GM19468 (cell line): ENCODE results near the gene HIPK2.

Experiments used
- ATAC-seq: cut with Tn5 transposase; IDR thresholded peaks from one replicate; pipeline ENCODE4 v1.9.1; 2021; ENCODE audit warnings: mild to moderate bottlenecking, moderate library complexity, moderate number of reproducible peaks; ENCODE audit not compliant: unreplicated experiment; ENCODE audit errors: extremely low read depth

The HIPK2 gene

DNA sequence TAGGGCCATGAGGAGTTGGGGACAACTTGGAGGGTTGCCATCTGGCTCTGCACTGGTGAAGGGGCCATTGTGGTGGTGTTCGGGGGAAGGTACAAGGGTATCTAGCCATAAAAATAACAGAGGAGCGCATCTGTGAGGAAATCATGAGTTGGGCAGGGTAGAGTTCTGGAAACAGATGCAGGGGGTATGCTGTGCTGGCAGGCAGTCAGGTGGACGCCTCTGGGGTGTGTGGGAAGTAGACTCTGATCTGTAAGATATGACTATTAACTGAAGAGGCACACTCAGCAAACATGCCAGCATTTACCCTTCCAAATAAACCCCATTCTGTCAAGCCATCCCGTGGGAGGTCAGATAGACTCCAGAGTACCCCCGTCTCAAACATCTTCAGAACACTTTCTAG lies 174.5 kb downstream of the HIPK2 start:
- no peak for ATAC-seq

DNA sequence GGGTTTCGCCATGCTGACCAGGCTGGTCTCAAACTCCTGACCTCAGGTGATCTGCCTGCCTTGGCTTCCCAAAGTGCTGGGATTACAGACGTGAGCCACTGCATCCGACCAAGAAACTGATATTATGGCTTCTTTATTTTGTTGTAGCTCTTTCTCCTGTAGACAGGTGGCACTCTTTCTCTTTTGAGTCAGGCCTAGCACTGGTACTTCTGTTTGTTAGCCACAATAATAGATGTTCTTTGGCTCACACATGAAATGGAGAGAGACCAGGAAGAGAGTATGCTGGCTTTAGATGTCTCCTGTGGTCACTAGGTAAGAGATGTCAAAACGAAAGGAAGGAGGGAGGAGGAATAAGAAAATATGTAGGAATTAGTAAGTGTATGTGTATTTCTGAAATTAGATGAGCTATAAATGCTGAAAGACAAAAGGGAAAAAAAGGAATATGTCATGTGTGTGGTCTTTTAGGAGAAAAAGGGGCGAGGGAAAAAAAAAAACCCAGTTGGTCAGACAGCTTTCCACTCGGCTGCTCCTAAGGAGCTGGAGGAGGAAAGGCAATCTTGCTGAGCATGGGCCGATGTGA lies 175.6 kb downstream of the HIPK2 start:
- no peak for ATAC-seq

DNA sequence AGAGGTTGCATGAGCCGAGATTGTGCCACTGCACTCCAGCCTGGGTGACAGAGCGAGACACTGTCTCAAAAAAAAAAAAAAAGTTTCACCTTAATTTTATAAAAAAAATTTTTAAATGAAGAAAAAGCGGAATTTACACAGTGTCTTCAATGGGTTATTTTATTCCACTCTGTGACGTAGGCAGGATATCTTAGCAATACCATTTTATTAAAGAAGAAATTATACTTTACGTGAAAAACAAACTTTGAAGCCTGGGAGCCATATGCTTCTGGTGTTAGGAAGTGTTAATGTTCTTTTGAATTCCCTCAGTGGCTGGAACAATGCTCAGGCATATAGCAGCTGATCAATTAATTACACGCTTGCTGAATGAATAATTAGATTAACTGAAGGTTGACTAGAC lies 176.6 kb downstream of the HIPK2 start:
- ATAC-seq: no peak

DNA sequence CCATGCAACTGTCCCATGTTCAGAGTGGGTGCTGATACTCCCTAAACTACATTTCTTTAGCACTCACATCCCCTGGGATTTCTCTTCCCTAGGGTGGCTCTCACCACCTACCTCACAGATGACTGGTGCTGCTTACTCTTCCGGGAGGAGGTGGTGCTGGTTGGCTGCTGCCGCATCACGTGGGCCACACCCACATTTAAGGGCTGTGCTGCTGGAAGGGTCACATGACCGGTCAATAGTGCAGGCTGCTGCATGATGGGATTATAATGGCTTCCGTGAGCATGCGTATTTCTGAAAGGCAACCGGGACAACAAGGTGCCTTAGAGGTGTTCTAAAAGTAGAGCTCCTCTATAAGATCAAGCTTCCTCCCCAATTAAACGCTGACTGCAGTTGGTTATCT lies 177.5 kb downstream of the HIPK2 start:
- no peak for ATAC-seq

DNA sequence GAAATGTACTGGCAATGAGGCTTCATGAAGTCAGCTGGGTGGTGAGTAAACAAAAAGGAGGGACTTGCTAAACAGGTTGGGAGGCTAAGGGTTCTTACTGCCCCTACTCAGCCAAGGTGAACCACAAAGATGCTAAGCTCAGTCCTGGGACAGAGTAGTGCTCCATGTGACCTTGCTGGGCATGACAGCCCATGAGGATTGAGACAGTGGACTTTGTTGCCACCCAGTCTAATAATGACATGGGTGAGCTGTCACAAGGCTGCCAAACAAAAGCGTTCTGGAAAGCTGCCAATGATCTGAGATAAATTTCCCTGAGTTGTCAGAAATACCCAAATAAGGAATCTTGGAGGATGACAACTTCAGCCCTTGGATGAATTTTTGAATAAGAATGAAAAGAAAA lies 179.2 kb downstream of the HIPK2 start:
- ATAC-seq: no peak

DNA sequence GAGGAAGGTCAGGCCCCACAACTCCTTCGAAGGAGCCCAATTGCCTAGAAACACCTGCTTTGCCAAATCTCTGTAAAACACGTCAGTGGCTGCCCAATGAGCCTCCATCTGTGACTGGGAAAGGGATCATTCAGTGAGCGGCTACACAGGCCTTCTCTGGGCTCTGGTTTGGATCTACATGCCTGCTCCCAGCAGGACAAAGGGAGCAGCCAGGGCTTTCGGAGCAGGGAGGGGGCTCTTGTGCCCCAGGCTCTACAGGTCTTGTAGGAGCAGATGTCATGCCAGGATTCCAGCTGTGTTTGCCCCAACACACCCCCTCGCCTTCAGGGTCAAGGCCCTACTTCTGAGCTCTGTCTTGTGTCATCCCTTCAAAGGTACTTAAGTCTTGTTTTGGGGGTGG lies 180.8 kb downstream of the HIPK2 start:
- ATAC-seq: no peak

DNA sequence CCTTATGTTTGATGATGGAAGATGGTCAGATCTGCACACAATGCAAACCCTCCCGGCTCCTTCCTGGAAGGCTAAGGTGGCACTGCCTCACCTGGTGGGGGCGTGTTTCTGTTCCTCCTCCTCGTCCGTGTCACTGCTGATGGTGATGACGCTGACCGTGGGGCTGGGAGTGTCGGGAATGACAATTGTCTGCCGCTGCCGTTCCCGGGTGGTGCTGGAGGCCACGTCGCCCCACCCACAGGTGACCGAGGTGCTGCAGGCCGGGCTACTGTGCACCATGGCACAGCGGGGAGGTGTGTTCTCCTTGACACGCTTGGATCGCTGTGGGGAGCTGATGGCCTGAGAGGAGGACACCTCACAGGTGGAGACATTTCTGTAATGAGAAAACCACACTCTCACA lies 181.2 kb downstream of the HIPK2 start:
- no peak for ATAC-seq

DNA sequence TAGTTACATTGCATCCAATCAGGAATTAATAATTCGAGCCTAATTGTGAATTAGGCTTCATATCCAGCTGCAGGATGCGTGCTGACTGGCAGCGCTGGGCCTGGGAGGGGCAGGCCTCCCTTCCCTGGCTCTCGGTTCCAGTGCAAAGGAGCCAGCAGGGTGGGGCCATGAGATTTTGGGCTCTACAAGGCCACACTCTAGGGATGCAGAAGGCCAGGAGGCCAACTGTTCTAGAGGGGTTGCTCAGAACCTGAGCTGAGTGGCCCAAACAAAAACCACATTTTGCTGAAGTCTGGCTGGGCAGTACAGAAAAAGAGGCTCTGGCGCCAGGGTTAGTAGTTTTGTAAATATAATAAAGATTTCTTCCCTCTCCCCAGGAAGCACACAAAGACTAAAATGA lies 182.0 kb downstream of the HIPK2 start:
- no peak for ATAC-seq

DNA sequence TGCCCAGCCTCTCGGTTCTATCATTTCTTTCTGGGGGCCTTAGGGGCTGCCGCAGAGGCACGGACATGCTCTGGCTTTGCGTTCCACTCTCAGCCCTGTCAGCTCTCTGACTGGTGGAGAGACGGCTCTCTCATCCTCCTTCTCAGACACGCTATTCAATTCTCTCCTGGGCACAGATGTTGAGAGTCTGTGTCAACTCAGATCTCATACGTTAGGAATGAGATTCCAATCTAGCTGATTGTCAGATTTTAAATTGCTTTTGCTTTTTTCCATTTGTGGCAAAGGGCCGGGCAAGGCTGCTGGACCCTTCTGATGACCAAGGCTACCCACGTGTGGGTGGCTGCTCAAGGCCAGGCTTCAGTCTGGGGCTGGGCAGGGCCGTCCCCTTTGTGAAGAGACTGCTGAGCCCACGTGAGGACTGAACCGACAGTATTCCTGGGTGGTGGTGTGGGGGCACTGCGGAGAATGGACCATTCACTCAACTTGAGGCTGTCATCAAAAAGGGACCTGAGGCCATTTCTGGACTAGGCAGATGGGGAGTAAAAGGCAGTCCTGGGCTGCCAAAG lies 182.8 kb downstream of the HIPK2 start:
- no peak for ATAC-seq

DNA sequence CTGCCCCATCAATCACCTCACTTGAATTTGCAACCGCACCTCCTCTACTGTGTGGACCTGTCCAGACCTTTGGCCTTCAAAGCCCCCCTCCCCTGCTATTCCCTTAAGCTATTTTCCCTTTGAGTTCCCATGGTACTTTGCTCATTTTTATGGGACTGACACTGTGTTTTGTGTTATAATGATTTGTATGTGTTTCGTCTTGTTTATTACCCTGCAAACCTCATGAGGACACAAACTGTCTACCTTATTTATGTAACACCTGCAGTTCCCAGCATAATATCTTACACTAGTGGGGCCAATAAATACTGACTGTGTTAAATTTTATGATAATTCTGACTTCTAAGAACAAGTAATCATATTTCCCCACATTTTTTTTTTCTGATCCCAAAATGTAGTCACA lies 183.7 kb downstream of the HIPK2 start:
- ATAC-seq: no peak

DNA sequence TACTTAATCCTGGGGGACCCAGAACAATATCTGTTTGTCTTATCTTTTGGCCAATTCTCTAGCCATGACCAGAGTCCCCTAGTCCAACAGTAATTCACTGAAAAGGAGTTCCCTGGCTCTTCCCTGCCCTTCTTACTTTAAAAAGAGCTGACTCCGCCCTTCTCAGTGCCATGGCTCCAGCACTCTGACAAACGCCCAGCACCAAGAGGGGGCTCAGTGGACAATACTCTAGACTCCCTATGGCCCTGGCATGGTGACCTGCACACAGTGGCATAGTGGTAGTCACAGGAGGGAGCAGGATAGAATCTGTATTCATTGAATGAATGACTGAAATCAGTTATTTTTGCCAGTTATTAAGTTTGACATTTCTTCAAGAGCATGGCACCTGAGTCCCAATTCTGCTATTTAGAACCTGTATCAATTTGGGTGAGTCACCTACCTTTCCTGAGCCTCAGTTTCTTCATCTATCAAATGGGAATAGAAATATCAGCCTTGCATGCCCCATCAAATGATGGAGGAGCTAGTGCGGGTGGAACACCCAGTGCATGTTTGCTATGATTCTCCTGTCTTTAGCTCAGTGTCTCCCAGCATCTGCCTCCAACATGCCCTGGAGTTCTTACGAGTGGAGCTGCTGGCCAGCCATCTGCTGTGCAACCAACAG lies 184.9 kb downstream of the HIPK2 start:
- ATAC-seq: no peak

DNA sequence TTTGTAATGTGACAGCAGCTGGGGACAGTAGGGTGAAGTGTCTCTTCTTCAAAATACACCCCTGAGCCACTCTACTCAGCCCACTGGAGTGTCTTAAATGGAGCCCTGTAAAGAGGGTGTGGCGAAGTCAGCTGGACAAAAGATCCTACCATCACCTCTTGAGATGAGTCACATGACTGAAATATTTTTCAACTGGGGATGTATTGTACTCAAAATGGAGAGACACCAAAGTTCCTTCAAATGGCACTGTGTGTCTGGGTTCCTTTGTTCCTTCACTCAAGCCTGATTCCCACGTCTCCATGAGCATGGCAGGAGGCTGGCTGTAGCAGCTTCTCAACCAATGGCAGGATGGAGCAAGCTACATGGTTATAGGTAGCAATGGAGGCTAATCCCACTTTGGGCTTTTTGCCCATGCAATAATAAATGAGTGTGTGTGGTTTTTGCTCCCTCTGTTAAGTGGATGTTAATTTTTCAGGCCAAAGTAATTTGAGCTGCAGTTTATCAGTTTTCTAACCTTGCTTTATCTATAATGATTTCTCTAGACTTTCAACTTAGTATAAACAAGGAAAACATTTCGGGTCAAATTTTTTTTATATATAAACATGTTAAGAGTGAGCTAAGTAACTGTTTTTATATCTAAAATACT lies 186.1 kb downstream of the HIPK2 start:
- ATAC-seq: no peak

DNA sequence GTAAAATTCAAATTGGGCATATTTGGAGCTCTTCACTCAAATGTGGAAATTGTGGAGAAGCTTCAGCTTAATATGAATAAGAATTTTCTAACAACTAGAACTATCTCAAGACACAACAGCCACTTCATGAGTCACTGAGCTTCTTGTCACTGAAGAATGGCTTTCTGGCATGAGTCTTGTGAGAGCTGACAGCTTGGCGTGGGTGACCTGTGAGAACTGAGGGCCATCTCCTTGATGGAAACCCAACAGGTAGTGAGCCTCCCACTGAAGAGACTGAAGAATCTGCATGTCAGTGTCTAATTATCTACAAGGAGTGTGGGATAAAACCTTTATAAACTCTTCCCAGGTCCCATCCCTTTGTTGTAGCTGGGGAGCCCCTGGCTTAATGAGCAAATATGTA lies 188.3 kb downstream of the HIPK2 start:
- no peak for ATAC-seq

DNA sequence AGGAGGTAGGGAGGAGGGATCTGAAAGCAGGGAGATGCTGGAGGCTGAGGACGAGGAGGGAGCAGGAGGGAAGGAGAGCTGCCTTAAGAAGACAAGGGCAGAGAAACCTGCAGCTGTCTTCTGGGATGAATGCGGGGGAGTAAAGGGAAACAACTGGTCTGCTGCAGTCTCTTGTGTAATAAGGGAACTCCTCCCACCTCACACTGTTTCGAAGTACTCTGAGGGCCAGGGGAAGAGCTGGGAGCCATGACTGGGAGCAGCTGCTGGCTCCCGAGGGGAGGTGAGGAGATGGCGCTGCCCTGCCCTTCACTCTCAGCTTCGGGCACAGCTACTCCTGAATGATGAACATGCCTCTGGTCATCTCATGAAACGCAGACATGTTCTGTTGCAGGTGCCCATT lies 189.2 kb downstream of the HIPK2 start:
- no peak for ATAC-seq

DNA sequence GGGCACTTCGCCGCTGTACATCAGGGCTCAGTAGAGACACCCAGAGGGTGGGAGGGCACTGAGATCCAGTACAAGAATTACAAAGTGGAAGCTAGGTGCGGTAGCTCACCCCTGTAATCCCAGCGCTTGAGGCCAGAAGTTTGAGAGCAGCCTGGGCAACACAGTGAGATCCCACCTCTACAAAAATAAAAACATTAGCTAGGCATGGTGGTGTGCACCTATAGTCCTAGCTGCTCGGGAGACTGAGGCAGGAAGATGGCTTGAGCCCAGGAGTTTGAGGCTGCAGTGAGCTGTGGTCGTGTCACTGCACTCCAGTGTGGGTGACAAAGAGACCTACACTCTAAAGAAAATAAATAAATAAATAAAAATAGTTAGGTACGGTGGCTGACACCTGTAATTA lies 190.3 kb downstream of the HIPK2 start:
- ATAC-seq: no peak

DNA sequence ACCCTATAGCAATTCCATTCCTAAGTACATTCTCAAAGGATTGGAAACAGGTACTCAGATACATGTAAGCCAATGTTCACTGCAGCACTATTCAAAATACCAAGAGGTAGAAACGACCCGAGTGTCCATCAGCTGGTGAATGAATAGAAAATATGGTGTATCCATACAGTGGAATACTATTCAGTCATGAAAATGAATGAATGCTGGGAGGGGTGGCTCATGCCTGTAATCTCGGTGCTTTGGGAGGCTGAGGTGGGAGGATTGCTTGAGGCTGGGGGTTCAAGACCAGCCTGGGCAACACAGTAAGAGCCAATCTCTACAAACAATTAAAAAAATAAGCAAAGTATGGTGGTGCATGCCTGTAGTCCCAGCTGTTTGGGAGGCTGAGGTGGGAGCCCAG lies 191.5 kb downstream of the HIPK2 start:
- ATAC-seq: no peak

DNA sequence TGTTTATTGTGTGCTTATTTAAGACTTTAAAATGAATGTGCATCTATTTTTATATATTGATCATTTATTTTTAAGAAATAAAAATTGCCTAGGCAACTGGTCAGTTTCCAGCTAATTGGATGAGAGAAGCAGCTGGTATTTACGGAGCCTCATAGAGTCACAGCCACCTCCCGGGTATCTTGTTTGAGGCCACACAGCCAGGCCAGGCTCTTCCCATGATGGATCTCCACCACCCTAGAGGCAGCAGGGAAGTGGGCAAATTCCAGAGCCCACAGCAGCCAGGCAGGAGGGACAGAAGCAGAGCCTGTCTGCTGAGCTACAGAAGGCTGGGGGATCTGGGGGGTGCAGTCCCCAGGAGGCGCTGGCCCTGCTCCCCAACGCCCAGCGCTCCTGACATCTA lies 192.8 kb downstream of the HIPK2 start:
- no peak for ATAC-seq

DNA sequence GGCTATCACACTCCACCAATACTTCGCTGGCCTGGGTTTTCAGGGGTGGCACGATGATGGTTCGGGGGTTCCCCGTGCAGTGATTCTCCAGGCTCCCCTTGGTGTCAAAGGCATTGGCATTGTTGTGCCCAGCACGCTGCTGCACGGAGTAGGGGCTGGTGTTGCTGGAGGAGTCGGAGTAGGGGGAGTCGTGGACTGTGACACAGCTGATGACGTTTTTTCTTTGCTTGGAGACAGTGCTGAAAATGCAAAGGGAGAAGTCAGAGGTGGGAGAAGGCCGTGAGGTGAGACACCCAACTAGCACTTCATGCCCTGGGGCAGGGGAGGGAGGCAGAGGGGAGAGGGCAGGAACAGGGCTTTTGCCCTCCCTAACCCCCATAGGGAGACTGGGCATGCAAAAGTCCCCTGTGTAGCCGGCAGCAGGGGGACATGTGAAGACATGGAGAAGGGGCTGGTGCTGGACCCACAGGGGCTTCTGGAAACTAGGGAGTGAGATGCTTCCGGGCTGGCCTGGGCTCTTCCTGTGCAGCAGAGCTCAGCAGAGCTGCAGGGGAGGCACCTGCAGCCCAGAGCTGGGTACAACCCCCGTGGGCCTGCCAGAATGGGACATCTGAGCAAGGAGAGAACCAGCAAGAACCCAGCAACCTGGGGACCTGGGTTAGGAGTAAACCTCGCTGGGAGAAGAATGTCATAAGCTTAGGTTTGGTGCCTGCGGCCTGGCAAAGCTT lies 193.8 kb downstream of the HIPK2 start:
- ATAC-seq: no peak

DNA sequence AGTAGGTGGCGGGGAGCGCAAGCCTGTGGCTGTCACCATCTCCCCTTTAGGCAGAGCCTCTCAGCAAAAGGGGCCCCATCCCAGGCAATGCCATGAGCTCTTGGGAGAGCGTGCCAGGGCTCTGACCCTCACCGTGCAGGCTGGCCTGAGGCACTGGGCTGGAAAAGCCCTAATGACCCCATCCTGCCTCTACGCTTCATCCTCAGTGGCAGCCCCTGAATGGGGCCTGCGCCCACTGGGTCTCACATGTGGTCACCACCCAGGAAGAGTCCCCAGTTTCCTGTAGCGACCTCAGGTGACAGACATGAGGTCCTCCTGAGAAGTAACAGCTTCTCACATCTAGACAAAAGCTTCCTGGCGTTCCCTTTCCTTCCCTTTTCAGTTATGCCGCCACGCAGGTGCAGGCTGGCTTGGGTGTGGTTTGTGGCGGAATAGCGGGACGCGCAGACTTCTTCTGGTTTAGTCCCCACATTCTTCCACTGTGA lies 195.1 kb downstream of the HIPK2 start:
- no peak for ATAC-seq

DNA sequence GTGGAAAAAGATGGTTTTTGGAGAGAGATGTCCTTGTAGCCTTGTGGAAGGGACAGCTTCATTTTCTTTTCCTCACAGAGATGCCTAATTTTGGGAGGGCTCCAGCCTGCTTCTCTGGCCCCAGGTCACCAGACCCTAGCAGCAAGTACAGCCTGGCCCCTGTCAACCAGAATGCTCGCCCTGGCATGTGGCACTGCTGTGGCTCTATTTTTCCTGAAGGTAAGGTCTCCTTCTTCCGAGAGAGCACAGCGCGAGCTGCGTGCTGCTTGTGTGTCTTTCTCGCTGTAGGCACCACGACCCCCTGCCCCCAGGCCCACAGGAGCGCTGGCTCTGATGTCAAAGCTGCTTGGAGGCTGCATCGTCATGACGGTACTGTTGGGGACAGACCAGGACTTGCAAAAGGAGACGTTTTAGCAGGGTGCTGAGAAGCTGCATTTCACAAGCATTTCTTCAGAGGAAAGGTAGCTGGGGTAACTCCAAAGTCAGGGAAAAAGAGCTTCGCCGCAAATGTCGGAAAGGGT lies 195.6 kb downstream of the HIPK2 start:
- ATAC-seq: no peak

DNA sequence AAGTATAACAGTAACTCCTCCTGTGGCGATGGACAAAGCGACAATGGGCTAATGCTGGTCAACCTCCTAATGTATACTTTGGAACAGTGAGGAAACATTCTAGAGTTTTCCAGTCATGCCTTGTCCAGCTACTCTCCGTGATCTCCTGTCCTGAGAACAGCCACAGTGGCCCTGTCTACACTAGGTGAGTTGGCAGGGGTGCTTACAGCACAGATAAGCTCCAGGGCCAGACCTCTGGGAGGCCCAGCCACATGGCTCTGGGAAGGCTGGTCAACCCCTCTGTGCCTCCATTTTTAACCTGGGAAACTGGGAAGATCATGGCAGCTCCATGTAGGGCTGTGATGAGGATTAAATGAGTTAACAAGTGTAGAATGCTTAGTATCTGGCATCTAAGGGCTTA lies 197.4 kb downstream of the HIPK2 start:
- ATAC-seq: no peak
